IgD-negative memory B cell (primary cell): ENCODE data around the gene CAPS. TPM values are rescaled to one million over a fixed set of nuclear protein-coding genes. Genes with fewer than 3 reads are reported as not detected.
"Not testable (repeated sequence)": the region's sequence is repeated elsewhere in the genome, so short reads cannot be mapped to it uniquely, and the experiment has no call there.

Experiments
- H3K27ac Mint-ChIP-seq, 3 donors: one replicate each; pipeline ENCODE4 v1.8.0; 2020 to 2022; ENCODE audit warnings: mild to moderate bottlenecking in 3 of 3, mixed read lengths in 3 of 3, moderate library complexity in 1 of 3
- H3K27me3 Mint-ChIP-seq: one replicate; pipeline ENCODE4 v1.8.0; 2021; ENCODE audit warnings: mixed read lengths
- H3K36me3 Mint-ChIP-seq: one replicate; pipeline ENCODE4 v1.8.0; 2020; ENCODE audit warnings: mild to moderate bottlenecking, mixed read lengths
- H3K4me1 Mint-ChIP-seq, 3 donors: one replicate each; pipeline ENCODE4 v1.8.0; 2020 to 2022; ENCODE audit warnings: mixed read lengths in 3 of 3, mild to moderate bottlenecking in 1 of 3
- H3K4me3 Mint-ChIP-seq, 4 donors: one replicate each; pipeline ENCODE4 v1.8.0; 2020 to 2022; ENCODE audit warnings: mild to moderate bottlenecking in 4 of 4, mixed read lengths in 4 of 4, moderate library complexity in 3 of 4
- H3K9me3 Mint-ChIP-seq, 3 donors: one replicate each; pipeline ENCODE4 v1.8.0; 2020 to 2021; ENCODE audit warnings: mixed read lengths in 3 of 3, mild to moderate bottlenecking in 1 of 3
- polyA plus RNA-seq: library from polyadenylated mRNA; unstranded; fragments of 300-500 nt; fragmentation: Illumina TruSeq; gene quantifications from one replicate; pipeline ENCODE4 v1.2.3, GENCODE V29; 2021

CAPS gene
- polyA plus RNA-seq, 1 donor from 2014 or later, result 3.7 TPM

DNA sequence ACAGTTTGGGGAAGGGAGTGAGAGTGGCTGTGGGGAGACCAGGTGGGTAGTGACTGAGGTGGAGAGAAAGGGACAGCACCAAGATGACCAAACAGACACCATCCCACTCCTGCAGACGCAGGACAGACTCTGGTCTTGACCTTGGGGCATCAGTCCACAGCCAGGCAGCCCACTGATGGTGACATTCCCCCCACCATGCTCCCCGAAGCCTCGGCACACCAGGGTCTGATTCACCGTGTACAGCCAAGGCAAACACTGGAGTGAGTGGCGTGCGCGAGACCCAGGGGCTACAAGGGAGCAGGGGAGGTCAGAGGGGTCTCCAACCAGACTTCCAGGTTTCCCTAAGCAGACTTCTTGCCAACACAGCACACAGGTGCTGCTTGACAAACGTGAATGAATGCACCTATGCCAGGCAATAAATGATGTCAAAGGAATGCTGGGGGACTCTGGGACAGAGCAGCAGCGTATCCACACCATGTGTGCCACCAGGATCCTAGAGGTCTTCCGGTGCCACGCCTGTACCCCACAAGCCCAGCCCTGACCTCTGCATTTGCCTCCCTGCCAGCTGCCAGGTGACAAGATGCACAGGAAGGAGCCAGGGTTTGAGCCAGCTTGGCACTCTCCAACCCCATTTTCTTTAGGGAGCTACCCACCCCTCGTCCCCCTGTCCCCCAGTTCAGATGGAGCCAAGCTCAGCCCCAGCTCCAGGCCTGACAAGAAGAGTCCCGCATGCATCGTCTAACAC lies 45.4 kb downstream of the CAPS start:
- no peak overlapping the region for H3K4me3 Mint-ChIP-seq
- H3K9me3 Mint-ChIP-seq, result no peaks in the 10 kb centered on the region
- H3K4me1 Mint-ChIP-seq, result peaks cover 40 to 53% (median 40%) of the 10 kb centered on the region in 3 donors
- H3K27ac Mint-ChIP-seq, result peak overlapping the region in 1 of 3 donors; percentile 54
- peaks cover 6% of the 10 kb centered on the region for H3K36me3 Mint-ChIP-seq
- H3K27me3 Mint-ChIP-seq, result no peaks in the 10 kb centered on the region

DNA sequence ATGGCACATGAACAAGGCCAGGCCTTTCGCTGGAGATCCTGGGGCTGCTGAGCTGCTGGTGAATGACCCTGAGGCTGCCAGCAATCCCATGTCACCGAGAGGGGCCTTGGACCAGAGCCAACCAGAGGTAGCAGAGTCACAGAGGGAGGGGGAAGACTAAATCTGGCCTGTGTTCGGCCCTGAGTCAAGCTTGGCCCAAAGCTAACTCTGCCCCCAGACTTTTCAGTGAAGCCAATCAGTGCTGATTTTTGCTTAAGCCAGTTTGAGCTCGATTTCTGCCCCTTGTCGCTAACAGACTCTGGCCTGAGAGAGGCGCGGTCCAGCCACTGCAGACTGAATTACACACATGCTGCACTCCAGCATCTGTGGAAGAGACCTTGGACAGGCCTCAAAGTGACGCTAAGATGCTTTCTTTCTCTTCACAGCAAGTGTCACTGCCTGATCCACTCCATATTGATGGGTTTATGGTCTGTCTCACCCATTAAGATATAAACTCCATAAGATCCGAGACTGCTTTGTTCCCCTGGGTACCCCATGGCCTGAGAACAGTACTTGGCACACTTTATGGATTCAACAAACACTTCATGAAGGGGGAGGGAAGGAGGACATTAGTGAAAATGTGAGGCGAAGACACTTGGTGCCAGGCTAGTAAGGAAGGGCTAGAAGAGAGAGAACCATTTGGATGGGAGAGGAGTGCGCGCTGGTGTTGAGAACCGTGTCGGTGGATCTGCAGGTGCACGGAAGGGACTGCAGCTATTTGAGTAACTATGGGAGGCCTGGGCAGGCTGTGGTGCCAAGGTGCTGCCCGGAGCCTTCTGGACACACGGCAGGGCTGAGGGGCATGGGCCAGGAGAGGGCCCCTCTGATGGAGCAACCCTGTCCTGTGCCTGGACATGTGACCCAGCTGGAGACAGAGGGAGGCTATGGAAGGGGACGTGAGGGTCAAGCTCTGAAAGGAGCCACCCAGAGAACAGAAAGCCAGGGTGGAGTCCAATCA lies 46.2 kb downstream of the CAPS start:
- Mint-ChIP-seq H3K4me1 (peaks cover 37 to 50% (median 38%) of the 10 kb centered on the region in 3 donors), H3K36me3 (peaks cover 5% of the 10 kb centered on the region), H3K27ac (peak overlapping the region in 1 of 3 donors; percentile 67), H3K4me3 (peak overlapping the region in 2 of 4 donors; percentile 17 to 75), H3K9me3 (no peaks in the 10 kb centered on the region), H3K27me3 (no peaks in the 10 kb centered on the region)

DNA sequence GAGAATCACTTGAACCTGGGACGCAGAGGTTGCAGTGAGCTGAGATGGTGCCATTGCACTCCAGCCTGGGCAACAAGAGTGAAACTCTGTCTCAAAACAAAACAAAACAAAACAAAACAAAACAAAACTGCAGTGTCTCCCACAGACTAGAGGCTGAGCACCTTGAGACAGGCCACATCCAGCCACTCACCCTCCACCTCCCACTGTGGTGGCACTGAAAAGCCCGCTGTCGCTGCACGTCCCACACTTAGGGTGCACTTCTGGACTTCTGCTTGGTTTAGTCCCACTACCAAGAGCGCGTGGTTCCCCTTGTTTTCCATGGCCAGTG lies 47.6 kb downstream of the CAPS start:
- not testable (repeated sequence) for H3K27me3 Mint-ChIP-seq, H3K36me3 Mint-ChIP-seq

DNA sequence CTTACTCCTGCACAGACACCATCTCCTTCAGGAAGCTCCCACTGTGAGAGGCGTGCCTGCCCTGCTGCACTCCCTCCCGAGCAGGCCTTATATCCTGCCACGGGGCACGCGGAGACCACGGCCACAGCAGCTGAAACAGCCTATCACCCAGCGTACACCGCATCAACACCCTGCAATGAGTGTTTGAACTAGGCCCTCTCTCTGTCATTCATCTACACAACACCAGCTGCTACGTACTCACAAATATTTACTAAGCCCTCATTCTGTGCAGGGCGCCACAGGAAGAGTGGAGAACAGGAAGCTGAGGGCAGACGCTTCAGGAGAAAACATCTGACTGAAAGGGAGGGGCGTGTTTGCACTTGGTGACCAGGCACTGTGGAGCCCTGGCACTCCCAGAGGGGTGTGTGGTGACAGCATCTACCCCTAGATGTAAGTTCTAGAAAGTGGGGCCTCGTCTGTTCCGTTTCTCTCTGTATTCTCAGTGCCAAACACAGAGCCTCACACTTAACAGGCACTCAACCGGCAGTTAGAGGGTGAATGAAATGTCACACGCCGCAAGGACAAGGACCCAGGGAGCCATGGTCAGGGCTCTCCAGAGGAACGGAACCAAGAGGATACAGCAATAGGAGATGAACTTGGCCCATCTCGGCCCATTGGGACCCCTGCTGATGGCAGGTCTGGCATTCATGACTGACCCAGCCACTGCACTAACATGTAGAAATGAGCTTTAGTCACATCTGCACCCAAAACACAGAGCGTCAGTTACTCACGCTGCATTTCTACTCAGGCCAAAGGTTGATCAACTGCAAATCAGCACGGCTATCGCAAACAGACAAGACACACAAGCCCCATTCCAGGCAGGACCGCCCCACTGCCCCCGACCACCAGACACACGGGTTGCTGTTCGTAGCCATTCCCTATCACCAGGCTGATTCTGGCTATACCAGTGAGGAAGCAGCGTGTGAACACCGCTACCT lies 48.2 kb downstream of the CAPS start:
- Mint-ChIP-seq H3K27me3 (no peaks in the 10 kb centered on the region), H3K27ac (peak overlapping the region; percentile 10 to 78 (median 54)), H3K9me3 (no peaks in the 10 kb centered on the region), H3K4me1 (peaks cover 36 to 50% (median 42%) of the 10 kb centered on the region in 3 donors), H3K36me3 (peaks cover 6% of the 10 kb centered on the region), H3K4me3 (peak overlapping the region; percentile 0 to 72 (median 39))

More for the DNA sequence above, 47.6 kb downstream of the CAPS start:
- Mint-ChIP-seq H3K4me1 (peaks cover 34 to 48% (median 41%) of the 10 kb centered on the region in 3 donors), H3K4me3 (peak overlapping the region; percentile 0 to 55 (median 39)), H3K27ac (peak overlapping the region; percentile 10 to 78 (median 54))
- not testable (repeated sequence) for H3K9me3 Mint-ChIP-seq

DNA sequence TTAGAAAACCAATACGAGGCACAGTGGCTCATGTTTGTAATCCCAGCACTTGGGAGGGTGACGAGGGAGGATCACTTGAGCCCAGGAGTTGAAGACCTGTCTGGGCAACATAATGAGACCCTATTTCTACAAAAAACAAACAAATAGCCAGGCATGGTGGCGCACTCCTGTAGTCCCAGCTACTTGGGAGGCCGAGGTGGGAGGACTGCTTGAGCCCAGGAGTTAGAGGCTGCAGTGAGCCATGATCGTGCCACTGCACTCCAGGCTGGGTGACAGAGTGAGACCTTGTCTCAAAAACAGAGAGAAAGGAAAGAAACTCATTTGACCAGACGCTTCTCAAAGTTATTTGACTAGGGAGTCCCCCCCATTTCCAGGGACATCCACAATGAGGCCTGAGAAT lies 49.2 kb downstream of the CAPS start:
- H3K36me3 Mint-ChIP-seq, H3K9me3 Mint-ChIP-seq, H3K27me3 Mint-ChIP-seq, H3K4me3 Mint-ChIP-seq, H3K27ac Mint-ChIP-seq: not testable (repeated sequence)
- peaks cover 33 to 51% (median 43%) of the 10 kb centered on the region in 3 donors for H3K4me1 Mint-ChIP-seq

DNA sequence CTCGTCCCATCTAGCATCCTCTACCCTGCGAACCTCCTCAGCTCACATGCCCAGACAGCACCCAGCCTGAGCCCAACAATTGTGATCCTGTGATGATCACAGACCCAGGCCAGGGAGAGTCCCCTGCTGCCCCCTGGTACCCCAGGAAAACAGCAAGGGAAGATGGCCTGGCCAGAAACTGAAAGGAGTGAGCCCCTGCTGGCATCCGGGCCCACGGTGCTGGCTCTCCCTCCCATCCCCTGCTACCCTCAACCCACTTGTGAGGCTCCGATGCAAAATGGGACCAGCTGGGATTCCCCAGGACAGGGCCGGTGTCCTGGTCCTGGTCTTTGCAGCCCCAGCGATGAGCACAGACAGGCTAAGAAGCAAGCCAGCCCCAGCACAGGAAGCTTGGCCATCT lies 49.8 kb downstream of the CAPS start:
- Mint-ChIP-seq H3K4me3 (peak overlapping the region in 1 of 4 donors; percentile 79), H3K36me3 (peaks cover 4% of the 10 kb centered on the region), H3K27me3 (no peaks in the 10 kb centered on the region), H3K9me3 (no peaks in the 10 kb centered on the region), H3K27ac (peak overlapping the region in 2 of 3 donors; percentile 59 to 90), H3K4me1 (peaks cover 33 to 56% (median 46%) of the 10 kb centered on the region in 3 donors)

DNA sequence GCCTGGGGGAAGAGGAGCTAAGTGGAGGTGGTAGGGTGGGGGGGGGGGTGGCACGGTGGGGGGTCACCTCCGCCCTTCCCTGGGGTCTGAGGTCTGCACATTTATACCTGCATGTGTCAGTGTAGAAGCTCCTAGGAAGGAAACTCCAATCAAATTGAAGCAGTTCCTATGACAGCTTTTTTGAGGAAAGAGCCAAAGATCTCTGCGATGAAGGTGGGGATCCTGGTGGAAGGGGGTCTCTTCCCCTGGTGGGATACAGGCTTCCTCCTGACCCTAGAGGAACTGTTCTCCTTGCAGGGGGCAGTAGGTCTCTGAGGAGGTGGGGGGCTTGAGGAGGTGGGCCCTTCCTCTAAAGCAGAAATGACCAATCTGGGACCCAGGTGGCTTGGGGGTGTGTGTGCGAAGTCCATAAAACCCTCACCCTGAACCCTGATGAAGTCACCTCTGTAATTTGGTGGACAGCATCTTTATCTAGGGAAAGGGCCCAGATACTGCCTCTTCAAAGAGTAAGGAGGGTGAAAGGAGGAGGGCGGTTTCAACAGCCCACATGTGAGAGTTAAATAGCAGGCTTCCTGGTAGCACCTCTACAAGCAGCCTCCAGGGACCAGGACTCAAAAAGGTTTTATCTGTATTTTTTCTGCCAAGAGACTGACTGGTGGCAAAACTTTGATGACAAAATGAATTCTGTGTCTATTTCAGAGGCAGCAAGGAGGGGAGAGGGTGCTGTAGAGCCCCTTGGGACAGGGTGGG lies 50.9 kb downstream of the CAPS start:
- H3K27ac Mint-ChIP-seq, result peak overlapping the region in 1 of 3 donors; percentile 90
- no peaks in the 10 kb centered on the region for H3K9me3 Mint-ChIP-seq
- no peaks in the 10 kb centered on the region for H3K27me3 Mint-ChIP-seq
- peaks cover 4% of the 10 kb centered on the region for H3K36me3 Mint-ChIP-seq
- no peak overlapping the region for H3K4me3 Mint-ChIP-seq
- peaks cover 33 to 56% (median 43%) of the 10 kb centered on the region in 3 donors for H3K4me1 Mint-ChIP-seq

Other genes with a start within 250 kb of the CAPS start
- gene MICOS13, start 233.7 kb upstream of the CAPS start, polyA plus RNA-seq, result 107 TPM
- 2.1 TPM for gene HSD11B1L, start 233.2 kb upstream of the CAPS start, polyA plus RNA-seq
- 2,640 TPM for gene RPL36, start 224.0 kb upstream of the CAPS start, polyA plus RNA-seq
- 38.5 TPM for gene LONP1, start 194.1 kb upstream of the CAPS start, polyA plus RNA-seq
- gene CATSPERD, start 193.6 kb upstream of the CAPS start, polyA plus RNA-seq, result not detected
- not detected for gene PRR22, start 129.5 kb upstream of the CAPS start, polyA plus RNA-seq
- 35.2 TPM for gene DUS3L, start 123.1 kb upstream of the CAPS start, polyA plus RNA-seq
- gene NRTN, start 109.2 kb upstream of the CAPS start, polyA plus RNA-seq, result not detected
- 0.55 TPM for gene FUT6, start 74.6 kb upstream of the CAPS start, polyA plus RNA-seq
- not detected for gene FUT3, start 62.8 kb upstream of the CAPS start, polyA plus RNA-seq
- gene FUT5, start 43.7 kb upstream of the CAPS start, polyA plus RNA-seq, result not detected
- gene NDUFA11, start 10.5 kb upstream of the CAPS start, polyA plus RNA-seq, result 371 TPM
- gene VMAC, start 9.4 kb upstream of the CAPS start, polyA plus RNA-seq, result 4.2 TPM
- gene RANBP3, start 63.9 kb downstream of the CAPS start, polyA plus RNA-seq, result 9.4 TPM
- 3.1 TPM for gene RFX2, start 196.2 kb downstream of the CAPS start, polyA plus RNA-seq
- not detected for gene ACSBG2, start 221.4 kb downstream of the CAPS start, polyA plus RNA-seq